K562 (cell line): ENCODE data around the gene ADAT2. TPM values are rescaled to one million over a fixed set of nuclear protein-coding genes. Genes with fewer than 3 reads are reported as not detected.

Experiments used
- BRD9 ChIP-seq: fragments of 450-650 bp; IDR thresholded peaks from 2 replicates; pipeline ENCODE4 v1.6.1; 2018; ENCODE audit warnings: low read depth; ENCODE audit not compliant: partially characterized antibody
- CBX8 ChIP-seq: fragments of 200-600 bp; sonication (generic); IDR thresholded peaks from 2 replicates; pipeline ENCODE4 v1.6.1; 2012; ENCODE audit warnings: borderline replicate concordance, mixed run types, low read depth, mild to moderate bottlenecking, moderate library complexity, mixed read lengths, low read length, control low read depth, inconsistent platforms; ENCODE audit not compliant: poor library complexity, severe bottlenecking; ENCODE audit errors: extremely low read depth
- ELF4 ChIP-seq: fragments of 450-650 bp; formaldehyde crosslinking; IDR thresholded peaks from 2 replicates; pipeline ENCODE4 v1.4.0; 2022; ENCODE audit warnings: missing genetic modification characterization
- ETV6 ChIP-seq, 3 experiments: fragments of 150-350 bp in 1 of 3; sonication (generic) in 1 of 3; formaldehyde crosslinking in 1 of 3; IDR thresholded peaks; 2 replicates each; pipeline versions ENCODE4 v1.6.1 to v1.8.0; 2014 to 2022; ENCODE audit warnings: borderline replicate concordance in 2 of 3, low read depth in 2 of 3, antibody characterized with exemption in 1 of 3, low read length in 1 of 3, mild to moderate bottlenecking in 1 of 3, missing genetic modification reagents in 1 of 3
- HIVEP1 ChIP-seq: fragments of 250-450 bp; sonication (Bioruptor Pico); IDR thresholded peaks from 2 replicates; pipeline ENCODE4 v1.4.0; 2020; ENCODE audit warnings: mild to moderate bottlenecking
- SIN3B ChIP-seq: fragments of 450-650 bp; IDR thresholded peaks from 2 replicates; pipeline ENCODE4 v1.6.1; 2017; ENCODE audit warnings: low read depth, mild to moderate bottlenecking, moderate library complexity
- SP2 ChIP-seq: IDR thresholded peaks from 2 replicates; pipeline ENCODE4 v1.6.1; 2011; ENCODE audit warnings: mild to moderate bottlenecking, low read depth, low read length, moderate library complexity; ENCODE audit not compliant: poor library complexity, severe bottlenecking; ENCODE audit errors: extremely low read depth
- TCF3 ChIP-seq: sonication (generic); formaldehyde crosslinking; IDR thresholded peaks from 2 replicates; pipeline ENCODE4 v1.4.0; 2020; ENCODE audit warnings: mild to moderate bottlenecking, missing genetic modification reagents
- ZKSCAN3 ChIP-seq: fragments of 250-450 bp; sonication (Bioruptor Pico); IDR thresholded peaks from 2 replicates; pipeline ENCODE4 v1.4.0; 2020
- ZNF79 ChIP-seq: fragments of 250-450 bp; sonication (Bioruptor Pico); IDR thresholded peaks from 2 replicates; pipeline ENCODE4 v1.4.0; 2020; ENCODE audit warnings: low read depth, mild to moderate bottlenecking, moderate library complexity
- polyA plus RNA-seq, 8 experiments: library from polyadenylated mRNA; depleted of rRNA in 4 of 8; stranded (reverse) in 5 of 8; unstranded in 3 of 8; fragments of >200 nt; fragmentation: Nextera tagmentation in 2 of 8; fragmentation: Illumina TruSeq in 1 of 8; extraction: Ambion mirVana in 2 of 8; extraction: Trizol in 1 of 8; gene quantifications; 2 replicates each; pipeline versions ENCODE4 v1.2.1 to v1.2.3, GENCODE V29; 2011 to 2014; ENCODE audit warnings: inconsistent platforms in 1 of 8, missing spikeins in 1 of 8
- total RNA-seq, 7 experiments: library from RNA; depleted of rRNA in 6 of 7; stranded (reverse); fragments of >200 nt in 6 of 7; fragmentation: Illumina TruSeq in 2 of 7; extraction: Trizol in 2 of 7; gene quantifications; 2 replicates each; pipeline versions ENCODE4 v1.2.1 to v1.2.3, GENCODE V29; 2011 to 2021; ENCODE audit warnings: low replicate concordance in 1 of 7
- TF ChIP-seq, protein P1 (sequence below): fragments of 450-650 bp; formaldehyde crosslinking; IDR thresholded peaks from 2 replicates; pipeline ENCODE4 v1.4.0; 2022; ENCODE audit warnings: missing genetic modification characterization

Gene ADAT2
- total and polyA plus RNA-seq, 9 of the 15 experiments (the other 6 are each of a cell fraction or from before 2014, with no cell fraction given), result 13.0 to 62.5 (median 31.7) TPM

DNA sequence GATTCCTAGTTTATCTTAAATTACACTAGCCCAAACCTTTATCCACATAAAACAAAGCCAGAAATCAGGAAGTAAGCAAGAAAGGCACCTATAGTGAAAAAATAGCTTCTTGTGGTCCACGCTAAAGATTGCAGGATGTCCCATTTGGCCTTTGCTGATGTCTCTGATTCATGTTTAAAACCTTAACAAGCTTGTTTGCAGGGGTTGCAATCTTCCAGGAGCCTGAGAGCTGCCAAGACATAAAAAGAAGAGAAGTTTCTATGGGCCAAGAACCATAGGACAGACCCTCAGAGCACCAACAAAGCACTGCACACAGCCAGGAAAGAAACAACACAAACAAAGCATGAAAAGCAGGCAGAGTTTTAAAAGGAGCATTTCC, 49.4 kb downstream of the ADAT2 start (continued):
- TF ChIP-seq ELF4 (CRISPR knock-in tag), result no peak
- TF ChIP-seq, protein P1, sequence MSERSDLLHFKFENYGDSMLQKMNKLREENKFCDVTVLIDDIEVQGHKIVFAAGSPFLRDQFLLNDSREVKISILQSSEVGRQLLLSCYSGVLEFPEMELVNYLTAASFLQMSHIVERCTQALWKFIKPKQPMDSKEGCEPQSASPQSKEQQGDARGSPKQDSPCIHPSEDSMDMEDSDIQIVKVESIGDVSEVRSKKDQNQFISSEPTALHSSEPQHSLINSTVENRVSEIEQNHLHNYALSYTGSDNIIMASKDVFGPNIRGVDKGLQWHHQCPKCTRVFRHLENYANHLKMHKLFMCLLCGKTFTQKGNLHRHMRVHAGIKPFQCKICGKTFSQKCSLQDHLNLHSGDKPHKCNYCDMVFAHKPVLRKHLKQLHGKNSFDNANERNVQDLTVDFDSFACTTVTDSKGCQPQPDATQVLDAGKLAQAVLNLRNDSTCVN (CRISPR knock-in tag), result no peak
- TF ChIP-seq ZKSCAN3 (CRISPR knock-in tag), result no peak
- TF ChIP-seq TCF3 (CRISPR knock-in tag), result no peak
- no peak for TF ChIP-seq HIVEP1 (CRISPR knock-in tag)
- no peak for TF ChIP-seq SIN3B
- TF ChIP-seq ZNF79, result no peak
- TF ChIP-seq SP2, result no peak
- TF ChIP-seq BRD9, result no peak
- TF ChIP-seq CBX8, result no peak
- TF ChIP-seq ETV6 (IDR thresholded peaks at IDR 0.05; ENCODE audit: borderline replicate concordance in 1 of 2, low read depth in 2 of 2, low read length in 1 of 2), result no peak
- TF ChIP-seq ETV6 (CRISPR knock-in tag; IDR thresholded peaks at IDR 0.05; ENCODE audit: borderline replicate concordance), result no peak
